Effector memory CD8-positive, alpha-beta T cell (primary cell): Measurements from ENCODE around the gene CACNA1A.

Experiments
- ATAC-seq: fragments of 150-1000 bp; cut with Tn5 transposase; replicated peaks from 2 replicates; pipeline ENCODE4 v1.10.0; 2021; ENCODE audit warnings: mild to moderate bottlenecking, moderate library complexity
- DNase-seq, 3 experiments: peaks; one replicate each; pipeline ENCODE4 v3.0.0; 2021
- H3K27ac Mint-ChIP-seq, 2 donors: one replicate each; pipeline ENCODE4 v1.8.0; 2022; ENCODE audit warnings: mild to moderate bottlenecking in 2 of 2, mixed read lengths in 2 of 2, moderate library complexity in 2 of 2
- H3K27me3 Mint-ChIP-seq, 2 donors: one replicate each; pipeline ENCODE4 v1.8.0; 2022; ENCODE audit warnings: mixed read lengths in 2 of 2
- H3K36me3 Mint-ChIP-seq: one replicate; pipeline ENCODE4 v1.8.0; 2022; ENCODE audit warnings: mild to moderate bottlenecking, moderate library complexity, mixed read lengths; ENCODE audit not compliant: insufficient read depth
- H3K4me1 Mint-ChIP-seq, 2 donors: one replicate each; pipeline ENCODE4 v1.8.0; 2022; ENCODE audit warnings: low read depth in 2 of 2, mixed read lengths in 2 of 2
- H3K4me3 Mint-ChIP-seq, 2 donors: one replicate each; pipeline ENCODE4 v1.8.0; 2022; ENCODE audit warnings: mild to moderate bottlenecking in 2 of 2, mixed read lengths in 2 of 2, moderate library complexity in 2 of 2
- H3K9me3 Mint-ChIP-seq, 2 donors: one replicate each; pipeline ENCODE4 v1.8.0; 2022; ENCODE audit warnings: mixed read lengths in 2 of 2

CACNA1A gene

GRCh38 chr19:13252569-13253335 is 253.5 kb downstream of the CACNA1A start:
- Mint-ChIP-seq H3K27me3 (peaks cover 36 to 44% of the 10 kb centered on the region in 2 donors), H3K9me3 (no peaks in the 10 kb centered on the region), H3K4me3 (no peak overlapping the region), H3K27ac (no peak overlapping the region), H3K36me3 (no peaks in the 10 kb centered on the region), H3K4me1 (peaks cover 0 to 2% of the 10 kb centered on the region in 2 donors)
- no peak for ATAC-seq
- DNase-seq, result no peak

- ATAC-seq (no peak), DNase-seq (no peak)
- H3K9me3 Mint-ChIP-seq, result no peaks in the 10 kb centered on the region
- H3K27me3 Mint-ChIP-seq, result peaks cover 0 to 39% of the 10 kb centered on the region in 2 donors
- peaks cover 10 to 15% of the 10 kb centered on the region in 2 donors for H3K4me1 Mint-ChIP-seq
- no peaks in the 10 kb centered on the region for H3K36me3 Mint-ChIP-seq
- H3K27ac Mint-ChIP-seq, result no peak overlapping the region
- no peak overlapping the region for H3K4me3 Mint-ChIP-seq
These were observed 261.4 kb downstream of the CACNA1A start for GRCh38 chr19:13244920-13245319.

- no peak for DNase-seq
- H3K4me1 Mint-ChIP-seq, result peaks cover 10 to 13% of the 10 kb centered on the region in 2 donors
- no peaks in the 10 kb centered on the region for H3K9me3 Mint-ChIP-seq
- H3K4me3 Mint-ChIP-seq, result peak overlapping the region; percentile 64 to 77
- peak overlapping the region in 1 of 2 donors; percentile 73 for H3K27ac Mint-ChIP-seq
- H3K27me3 Mint-ChIP-seq, result peaks cover 0 to 53% of the 10 kb centered on the region in 2 donors
- no peaks in the 10 kb centered on the region for H3K36me3 Mint-ChIP-seq
- ATAC-seq, result peak; percentile 53
These were observed 264.8 kb downstream of the CACNA1A start for GRCh38 chr19:13241231-13242104.

- Mint-ChIP-seq H3K27ac (peak overlapping the region in 1 of 2 donors; percentile 73), H3K27me3 (peaks cover 0 to 61% of the 10 kb centered on the region in 2 donors), H3K36me3 (no peaks in the 10 kb centered on the region), H3K4me3 (peak overlapping the region; percentile 64 to 77), H3K4me1 (peaks cover 11 to 16% of the 10 kb centered on the region in 2 donors), H3K9me3 (peaks cover 0 to 4% of the 10 kb centered on the region in 2 donors)
- ATAC-seq, result no peak
- DNase-seq, result no peak
These were observed 265.8 kb downstream of the CACNA1A start for GRCh38 chr19:13240312-13241022.

- Mint-ChIP-seq H3K4me1 (peaks cover 22 to 29% of the 10 kb centered on the region in 2 donors), H3K27me3 (peaks cover 0 to 63% of the 10 kb centered on the region in 2 donors), H3K36me3 (peaks cover under 1% of the 10 kb centered on the region), H3K9me3 (peaks cover 0 to 8% of the 10 kb centered on the region in 2 donors), H3K27ac (no peak overlapping the region), H3K4me3 (no peak overlapping the region)
- ATAC-seq (no peak), DNase-seq (no peak)
These were observed 267.3 kb downstream of the CACNA1A start for GRCh38 chr19:13238891-13239534.

- peak overlapping the region in 1 of 2 donors; percentile 10 for H3K27ac Mint-ChIP-seq
These were observed 271.8 kb downstream of the CACNA1A start for GRCh38 chr19:13234518-13234917.

GRCh38 chr19:13231663-13232062 is 274.6 kb downstream of the CACNA1A start:
- no peak for ATAC-seq
- peaks cover 16 to 25% of the 10 kb centered on the region in 2 donors for H3K4me1 Mint-ChIP-seq
- H3K36me3 Mint-ChIP-seq, result peaks cover 6% of the 10 kb centered on the region
- DNase-seq, result no peak
- no peak overlapping the region for H3K4me3 Mint-ChIP-seq
- peaks cover 14 to 19% of the 10 kb centered on the region in 2 donors for H3K27me3 Mint-ChIP-seq
- H3K9me3 Mint-ChIP-seq, result peaks cover 0 to 8% of the 10 kb centered on the region in 2 donors
- no peak overlapping the region for H3K27ac Mint-ChIP-seq

More at GRCh38 chr19:13234518-13234917, 271.8 kb downstream of the CACNA1A start:
- Mint-ChIP-seq H3K4me3 (peak overlapping the region; percentile 65 to 68), H3K4me1 (peaks cover 16 to 21% of the 10 kb centered on the region in 2 donors), H3K9me3 (peaks cover 0 to 8% of the 10 kb centered on the region in 2 donors), H3K36me3 (peaks cover 6% of the 10 kb centered on the region), H3K27me3 (peaks cover 8 to 32% of the 10 kb centered on the region in 2 donors)
- ATAC-seq (peak; percentile 84), DNase-seq (peak; percentile 61 to 71 (median 66))

GRCh38 chr19:13229246-13229645 is 277.0 kb downstream of the CACNA1A start:
- DNase-seq (no peak), ATAC-seq (no peak)
- H3K4me1 Mint-ChIP-seq, result peaks cover under 1 to 13% of the 10 kb centered on the region in 2 donors
- H3K9me3 Mint-ChIP-seq, result no peaks in the 10 kb centered on the region
- no peak overlapping the region for H3K4me3 Mint-ChIP-seq
- H3K27ac Mint-ChIP-seq, result no peak overlapping the region
- peaks cover 6% of the 10 kb centered on the region for H3K36me3 Mint-ChIP-seq
- peaks cover 26 to 40% of the 10 kb centered on the region in 2 donors for H3K27me3 Mint-ChIP-seq

GRCh38 chr19:13228561-13228960 is 277.7 kb downstream of the CACNA1A start:
- no peak for DNase-seq
- Mint-ChIP-seq H3K27me3 (peaks cover 31 to 43% of the 10 kb centered on the region in 2 donors), H3K36me3 (peaks cover 3% of the 10 kb centered on the region), H3K4me3 (no peak overlapping the region), H3K4me1 (peaks cover 0 to 13% of the 10 kb centered on the region in 2 donors), H3K9me3 (no peaks in the 10 kb centered on the region), H3K27ac (no peak overlapping the region)
- ATAC-seq, result no peak

GRCh38 chr19:13226983-13227382 is 279.3 kb downstream of the CACNA1A start:
- Mint-ChIP-seq H3K27ac (no peak overlapping the region), H3K9me3 (no peaks in the 10 kb centered on the region), H3K36me3 (peaks cover 4% of the 10 kb centered on the region), H3K27me3 (peaks cover 36 to 43% of the 10 kb centered on the region in 2 donors), H3K4me1 (peaks cover 0 to 13% of the 10 kb centered on the region in 2 donors), H3K4me3 (no peak overlapping the region)
- DNase-seq (no peak), ATAC-seq (no peak)

- H3K4me3 Mint-ChIP-seq, result no peak overlapping the region
- DNase-seq, result no peak
- H3K4me1 Mint-ChIP-seq, result peaks cover 0 to 13% of the 10 kb centered on the region in 2 donors
- no peak overlapping the region for H3K27ac Mint-ChIP-seq
- peaks cover 3% of the 10 kb centered on the region for H3K36me3 Mint-ChIP-seq
- H3K9me3 Mint-ChIP-seq, result no peaks in the 10 kb centered on the region
- no peak for ATAC-seq
- peaks cover 36 to 43% of the 10 kb centered on the region in 2 donors for H3K27me3 Mint-ChIP-seq
These were observed 280.1 kb downstream of the CACNA1A start for GRCh38 chr19:13225973-13226865.

GRCh38 chr19:13225085-13225484 is 281.2 kb downstream of the CACNA1A start:
- no peak overlapping the region for H3K4me3 Mint-ChIP-seq

More at GRCh38 chr19:13225085-13225484, 281.2 kb downstream of the CACNA1A start:
- Mint-ChIP-seq H3K9me3 (no peaks in the 10 kb centered on the region), H3K36me3 (peaks cover 3% of the 10 kb centered on the region), H3K27me3 (peaks cover 36 to 38% of the 10 kb centered on the region in 2 donors), H3K4me1 (peaks cover 3 to 11% of the 10 kb centered on the region in 2 donors), H3K27ac (no peak overlapping the region)
- ATAC-seq (no peak), DNase-seq (no peak)
